ENCODE data around the gene CNR1. TPM values are rescaled to one million over a fixed set of nuclear protein-coding genes. Genes with fewer than 3 reads are reported as not detected.

The CNR1 gene
- total and polyA plus RNA-seq, 12 donors = 0.19 to 1.3 (median 0.46) TPM

- WGBS, 2 donors = 82 to 86% methylated on average over 4 of the region's 4 CpGs
- H3K27ac ChIP-seq = no peak overlapping the region
- no peaks in the 10 kb centered on the region for H3K36me3 ChIP-seq
- no peak overlapping the region for H3K4me3 ChIP-seq
- H3K9me3 ChIP-seq = peaks cover 0 to 12% (median 5%) of the 10 kb centered on the region in 11 donors
- intact Hi-C loops (cut with DNase I) = no loop called here
- peaks cover 0 to 8% (median 3%) of the 10 kb centered on the region in 7 donors for H3K27me3 ChIP-seq
- DNase-seq = no peak
- no peaks in the 10 kb centered on the region for H3K4me1 ChIP-seq
- ATAC-seq = no peak
- no peak for TF ChIP-seq CTCF (IDR thresholded peaks at IDR 0.05)
These were observed 18.8 kb upstream of the CNR1 start for GRCh38 chr6:88184921-88185320.

GRCh38 chr6:88183471-88183870 lies 17.3 kb upstream of the CNR1 start:
- Histone ChIP-seq H3K27ac (no peak overlapping the region), H3K27me3 (peaks cover 0 to 10% (median 3%) of the 10 kb centered on the region in 7 donors), H3K4me3 (no peak overlapping the region), H3K9me3 (no peaks in the 10 kb centered on the region), H3K4me1 (no peaks in the 10 kb centered on the region), H3K36me3 (no peaks in the 10 kb centered on the region)
- 66 to 76% methylated on average over 2 of the region's 2 CpGs for WGBS, 2 donors
- ATAC-seq (no peak), DNase-seq (no peak)
- intact Hi-C loops (cut with DNase I) = no loop called here
- TF ChIP-seq CTCF (IDR thresholded peaks at IDR 0.05) = no peak

GRCh38 chr6:88179692-88180091 lies 13.5 kb upstream of the CNR1 start:
- WGBS, 2 donors = 21 to 26% methylated on average over 1 of the region's 1 CpG
- ATAC-seq = no peak

GRCh38 chr6:88177961-88178464 lies 11.9 kb upstream of the CNR1 start:
- TF ChIP-seq CTCF (IDR thresholded peaks at IDR 0.05) = no peak
- H3K27ac ChIP-seq = no peak overlapping the region
- H3K4me3 ChIP-seq = no peak overlapping the region
- intact Hi-C loops (cut with DNase I) = no loop called here
- ATAC-seq (no peak), DNase-seq (no peak)
- no peaks in the 10 kb centered on the region for H3K4me1 ChIP-seq
- H3K27me3 ChIP-seq = peaks cover 0 to 11% (median 0%) of the 10 kb centered on the region in 7 donors
- 65 to 74% methylated on average over 3 of the region's 3 CpGs for WGBS, 2 donors
- no peaks in the 10 kb centered on the region for H3K9me3 ChIP-seq
- no peaks in the 10 kb centered on the region for H3K36me3 ChIP-seq

More at GRCh38 chr6:88179692-88180091, 13.5 kb upstream of the CNR1 start:
- Histone ChIP-seq H3K27me3 (peaks cover 0 to 8% (median 0%) of the 10 kb centered on the region in 7 donors), H3K27ac (no peak overlapping the region), H3K9me3 (no peaks in the 10 kb centered on the region), H3K36me3 (no peaks in the 10 kb centered on the region), H3K4me3 (no peak overlapping the region), H3K4me1 (no peaks in the 10 kb centered on the region)
- no peak for DNase-seq
- intact Hi-C loops (cut with DNase I) = no loop called here
- no peak for TF ChIP-seq CTCF (IDR thresholded peaks at IDR 0.05)

Measured in heart right ventricle (tissue), 16 donors.